Raji (cell line): Measurements from ENCODE around the gene NDST3.

ENCODE experiments used
- POLR2A ChIP-seq: IDR thresholded peaks from 2 replicates; pipeline ENCODE4 v1.6.1; 2011; ENCODE audit warnings: low read depth, low read length, control low read depth; ENCODE audit not compliant: insufficient read depth

Gene NDST3

GRCh38 chr4:118034053-118034785 is at the start of gene NDST3:
TSS of gene NDST3 (plus strand) at chr4:118034486. CDS start at chr4:118053911, 19,425 bp downstream.
- TF ChIP-seq POLR2A: no peak

DNA sequence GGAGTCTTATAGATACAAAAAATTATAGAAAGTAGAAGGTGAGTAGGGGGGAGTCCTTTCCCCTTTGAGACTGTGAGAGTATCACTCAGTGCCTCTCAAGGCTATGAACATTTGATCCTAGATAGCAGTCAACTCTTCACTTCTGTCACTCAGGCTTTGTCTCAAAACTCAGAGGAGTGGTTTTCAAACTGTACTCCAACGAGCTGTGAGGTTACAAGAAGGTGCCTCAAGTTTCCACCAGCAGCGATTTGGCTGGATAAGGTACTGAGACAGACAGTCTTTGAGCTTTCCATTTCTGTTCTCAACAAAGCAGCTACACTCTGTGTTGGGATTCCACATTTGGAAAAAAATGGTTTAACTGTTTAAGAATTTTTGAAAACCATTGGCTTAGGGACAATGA is 48.0 kb upstream of the NDST3 start:
- TF ChIP-seq POLR2A: no peak

- no peak for TF ChIP-seq POLR2A
Observed at GRCh38 chr4:117987464-117987863, 46.8 kb upstream of the NDST3 start.

DNA sequence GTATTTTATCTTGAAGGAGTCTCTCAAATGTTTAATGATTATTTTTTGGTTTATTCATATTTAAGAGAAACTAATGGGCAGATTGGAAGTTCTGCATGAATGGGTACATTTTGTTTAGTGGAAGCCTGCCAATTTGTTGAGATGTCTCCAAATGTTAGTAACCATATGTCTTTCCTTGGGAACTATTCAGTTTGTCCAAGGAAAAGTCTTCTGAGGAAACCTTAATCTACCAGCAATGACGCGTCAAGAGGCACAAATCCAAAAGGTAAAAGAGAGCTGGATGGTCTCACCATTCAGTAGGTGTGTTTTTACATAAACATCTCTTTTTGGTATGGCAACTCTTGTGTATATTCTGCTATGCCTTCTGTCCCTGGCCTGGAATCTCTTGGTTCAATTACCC is 37.4 kb upstream of the NDST3 start:
- no peak for TF ChIP-seq POLR2A

GRCh38 chr4:118004088-118004487 is 30.2 kb upstream of the NDST3 start:
- TF ChIP-seq POLR2A: no peak

DNA sequence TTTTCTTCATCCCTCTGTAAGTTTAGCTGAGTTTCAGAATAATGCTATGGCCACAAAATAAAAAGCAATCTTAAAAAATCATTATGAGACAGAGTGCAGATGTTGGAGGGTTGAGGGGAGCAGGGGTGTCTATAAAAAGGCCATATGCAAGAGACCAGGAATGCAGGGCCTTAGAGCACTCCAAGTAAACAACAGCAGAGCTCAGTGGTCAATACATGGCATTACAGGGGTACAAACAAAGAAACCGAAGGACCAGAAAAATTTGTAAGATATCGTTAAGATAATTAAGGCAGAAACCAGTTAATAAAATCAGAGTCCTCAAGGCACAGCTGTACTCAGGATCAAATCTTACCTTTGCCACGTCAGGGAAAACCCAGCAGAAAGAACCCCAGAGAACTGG is 28.4 kb upstream of the NDST3 start:
- no peak for TF ChIP-seq POLR2A

GRCh38 chr4:118012142-118012541 is 22.1 kb upstream of the NDST3 start:
- no peak for TF ChIP-seq POLR2A

DNA sequence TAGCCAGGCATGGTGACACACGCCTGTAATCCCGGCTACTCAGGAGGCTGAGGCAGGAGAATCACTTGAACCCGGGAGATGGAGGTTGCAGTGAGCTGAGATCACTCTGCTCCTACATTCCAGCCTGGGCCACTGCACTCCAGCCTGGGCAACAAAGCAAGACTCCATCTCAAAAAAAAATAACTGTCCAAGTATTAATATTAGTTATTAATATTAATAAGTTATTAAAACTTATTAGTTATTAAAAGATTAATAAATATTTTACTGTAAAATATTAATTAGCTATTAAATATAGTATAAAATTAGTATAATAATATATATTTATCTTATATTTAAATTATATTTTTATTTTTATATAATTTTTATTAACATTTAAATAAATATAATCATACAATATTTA is 19.5 kb upstream of the NDST3 start:
- TF ChIP-seq POLR2A: no peak

GRCh38 chr4:118018381-118019145 is 15.7 kb upstream of the NDST3 start:
- no peak for TF ChIP-seq POLR2A

- no peak for TF ChIP-seq POLR2A
Observed at GRCh38 chr4:118026806-118027205, 7.5 kb upstream of the NDST3 start.

DNA sequence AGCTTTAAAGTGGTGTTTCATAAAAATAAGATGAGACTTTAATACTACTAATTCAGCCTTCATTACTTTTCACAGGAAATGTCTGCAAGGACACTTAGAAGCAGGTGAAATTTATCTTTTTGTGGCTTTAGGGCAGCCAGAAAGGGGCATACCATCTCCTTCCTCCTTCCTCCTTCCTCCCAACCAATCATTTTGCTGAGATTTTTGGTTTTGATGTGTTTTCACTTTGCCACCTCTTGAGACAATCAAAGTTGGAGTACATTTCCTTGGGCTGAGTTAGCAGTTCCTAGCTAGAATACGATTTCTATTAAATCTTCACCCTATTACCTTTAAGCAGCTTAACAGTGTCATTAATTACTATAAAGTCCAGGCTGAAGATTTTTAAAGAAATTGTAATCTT is 5.1 kb upstream of the NDST3 start:
- TF ChIP-seq POLR2A: no peak

- no peak for TF ChIP-seq POLR2A
Observed at GRCh38 chr4:118032691-118033090, 1.6 kb upstream of the NDST3 start.

DNA sequence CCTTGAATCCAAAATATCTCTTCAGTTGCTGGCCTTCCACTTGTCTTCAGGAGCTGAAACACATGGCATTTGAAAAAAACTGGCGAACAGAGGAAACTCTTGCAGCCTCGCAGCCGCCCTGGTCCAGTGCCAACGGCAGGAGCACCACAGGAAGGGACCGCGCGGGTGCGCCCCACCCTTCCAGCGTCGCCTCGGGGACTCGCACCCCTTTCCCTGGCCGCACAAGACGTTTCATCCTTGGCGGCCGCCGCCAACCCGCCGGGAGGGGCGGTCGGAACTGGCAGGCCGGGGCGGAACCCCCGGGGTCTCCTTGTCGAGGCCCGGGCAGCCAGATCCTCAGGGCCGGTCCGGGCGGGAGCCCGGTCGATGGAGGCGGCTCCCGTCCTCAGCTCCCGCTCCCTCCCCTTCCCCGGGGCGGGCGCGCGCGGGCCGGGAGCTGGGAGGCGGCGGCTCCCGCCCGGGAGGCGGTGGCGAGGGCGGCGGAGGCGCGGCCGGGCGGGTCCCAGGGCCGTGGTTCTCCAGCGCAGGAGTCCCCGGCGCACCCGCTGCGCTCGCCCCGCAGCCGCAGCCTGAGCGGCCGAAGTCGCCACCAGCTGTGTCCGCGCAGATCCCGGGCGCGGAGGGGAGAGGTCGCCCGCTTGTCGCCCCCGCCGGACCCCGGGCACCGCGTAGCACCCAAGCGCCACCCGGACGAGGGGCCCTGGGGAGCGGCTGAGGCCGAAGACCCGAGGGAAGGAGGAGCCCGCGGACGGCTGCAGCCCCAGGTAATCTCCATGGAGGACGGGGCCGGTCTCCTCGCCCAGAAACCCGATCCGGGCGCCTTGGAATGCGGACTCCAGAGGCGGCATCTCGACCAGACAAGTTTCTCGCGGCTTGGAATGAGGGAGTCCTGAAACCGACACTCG is 886 bp upstream of the NDST3 start:
- TF ChIP-seq POLR2A: no peak

DNA sequence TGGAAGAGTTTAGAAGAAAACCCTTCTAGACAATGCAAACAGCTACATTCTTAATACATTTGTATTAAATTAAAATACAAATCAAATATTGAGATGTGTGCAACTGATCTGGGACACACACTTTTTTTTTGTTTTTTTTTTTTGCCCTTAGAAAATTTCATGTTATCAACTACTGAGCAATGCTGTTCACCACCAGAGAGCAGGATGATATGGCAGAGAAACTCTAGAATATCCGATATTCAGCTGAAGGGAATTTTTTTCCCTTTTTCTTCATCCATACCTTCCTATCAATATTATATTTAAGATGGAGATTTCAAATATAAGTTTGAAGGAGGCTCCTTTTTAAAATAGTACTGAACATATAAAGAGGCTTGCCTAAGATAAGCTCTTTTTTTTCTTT is 1.0 kb downstream of the NDST3 start:
- no peak for TF ChIP-seq POLR2A

DNA sequence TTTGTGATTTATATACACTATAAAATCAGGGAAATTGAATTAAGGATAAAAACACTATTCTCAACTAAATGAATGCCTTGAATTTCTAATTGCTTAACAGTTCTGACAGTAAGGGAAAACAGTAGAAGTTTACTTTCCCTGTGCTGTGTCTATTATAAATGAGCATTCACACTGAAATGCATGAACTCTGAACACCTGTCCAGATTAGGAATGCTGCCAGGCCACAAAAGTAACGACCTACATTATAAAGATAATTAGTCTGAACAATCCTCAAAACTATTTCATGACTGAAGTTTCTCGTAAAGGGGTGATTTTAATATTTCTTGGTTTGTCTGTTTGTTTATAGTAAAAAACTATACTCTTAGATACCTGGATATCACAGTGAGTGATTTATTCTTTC is 2.0 kb downstream of the NDST3 start:
- TF ChIP-seq POLR2A: no peak
